Measurements from ENCODE around the gene FBXW11. TPM values are rescaled to one million over a fixed set of nuclear protein-coding genes. Genes with fewer than 3 reads are reported as not detected.
A peak's percentile ranks its signal among the peaks of the same experiment; 100 is the strongest.

The FBXW11 gene
- total and polyA plus RNA-seq, 2 of the 13 experiments (the other 11 are each of a cell fraction or from before 2014, with no cell fraction given) = 31.7 to 53.6 TPM

- ATAC-seq = peak; percentile 61
- Histone ChIP-seq H3K9ac (ENCODE audit: insufficient read depth, low read depth, low read length) (no peak overlapping the region), H4K20me1 (ENCODE audit: insufficient read depth, low read length) (peaks cover 15% of the 10 kb centered on the region; the same call in 1 of the 2 replicates), H3K27me3 (ENCODE audit: control insufficient read depth in 1 of 2, insufficient read depth in 2 of 2, low read length in 2 of 2) (no peaks in the 10 kb centered on the region), H3K79me2 (ENCODE audit: insufficient read depth, low read length) (peaks cover 66% of the 10 kb centered on the region), H3K27ac (ENCODE audit: extremely low read length, insufficient read depth, low read length) (no peak overlapping the region), H3K4me1 (ENCODE audit: insufficient read depth, low read length) (peaks cover 12% of the 10 kb centered on the region), H3K4me2 (ENCODE audit: low read depth, low read length) (no peak overlapping the region), H2AFZ (ENCODE audit: low read length) (no peak overlapping the region), H3K36me3 (replicated peaks in 1 of 2; ENCODE audit: control insufficient read depth in 1 of 2, insufficient read depth in 2 of 2, low read length in 2 of 2) (no peaks in the 10 kb centered on the region), H3K4me3 (replicated peaks in 1 of 3; ENCODE audit: insufficient read depth in 1 of 3, low read depth in 2 of 3, low read length in 3 of 3) (no peak overlapping the region), H3K9me3 (ENCODE audit: low read length) (peaks cover 9% of the 10 kb centered on the region; the same call in 1 of the 2 replicates)
- BruUV-seq (replicated peaks) = no TSS peak
- no peak for TF ChIP-seq SOX13 (IDR thresholded peaks at IDR 0.05)
- peak in 1 of 2 experiments; percentile 55; a peak in 1 of 4 replicates for TF ChIP-seq SOX13 (CRISPR knock-in tag; conservative IDR thresholded peaks at IDR 0.05 in 1 of 2, IDR thresholded peaks at IDR 0.05 in 1 of 2)
- no peak for TF ChIP-seq ZNF678 (CRISPR knock-in tag; IDR thresholded peaks at IDR 0.05)
- TF ChIP-seq ZNF614 (CRISPR knock-in tag; IDR thresholded peaks at IDR 0.05; ENCODE audit: borderline replicate concordance) = peak; percentile 95
- DNase-seq (ENCODE audit: low spot score) = peak; percentile 17
- FAIRE-seq = no peak
- WGBS (ENCODE audit: low lambda C conversion rate) = 63% methylated on average over 2 of the region's 2 CpGs
- CTCF ChIA-PET (ENCODE audit: low intra/inter-chr PET ratio, low total read pairs) = no interaction called here
- intact Hi-C loops (cut with micrococcal nuclease; ENCODE audit: unreplicated experiment) = no loop called here
- in situ Hi-C loops (cut with HindIII; ENCODE audit: extremely low pct_ligation_motif_present, low pct_unique_long_range_greater_than_20kb) = no loop called here
- POLR2A ChIA-PET = no interaction called here
These were observed 75.3 kb downstream of the FBXW11 start for GRCh38 chr5:171931163-171931562.

DNA sequence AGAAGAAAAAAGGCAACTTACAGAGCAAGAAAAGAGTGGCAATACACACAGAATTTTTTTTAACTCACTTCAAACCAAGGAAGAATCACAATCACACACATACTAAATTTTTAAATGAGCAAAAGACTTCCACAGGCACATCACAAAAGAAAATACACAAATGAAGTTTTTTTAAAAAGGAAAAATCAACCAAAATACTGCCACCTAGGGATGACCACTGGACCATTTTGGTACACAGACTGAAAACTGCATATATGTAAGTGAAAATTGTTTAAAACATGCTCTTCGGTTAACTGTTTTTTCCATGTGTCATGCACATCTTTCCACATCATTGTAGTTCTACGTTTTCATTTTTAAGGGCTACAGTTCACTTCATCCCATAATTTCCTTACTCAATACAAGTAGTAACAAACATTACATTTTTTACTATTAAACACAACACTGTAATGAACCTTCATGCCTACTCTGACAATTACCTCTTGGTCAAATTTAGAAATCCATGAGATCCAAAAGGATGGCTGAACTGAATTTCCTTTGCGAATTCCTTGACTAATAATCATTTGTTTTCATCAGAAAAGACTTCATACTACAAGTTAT, 79.0 kb downstream of the FBXW11 start:
- ATAC-seq = no peak
- WGBS (ENCODE audit: low lambda C conversion rate) = 86% methylated on average over 3 of the region's 3 CpGs
- H3K4me2 ChIP-seq (ENCODE audit: low read depth, low read length) = no peak overlapping the region
- TF ChIP-seq, protein P1, sequence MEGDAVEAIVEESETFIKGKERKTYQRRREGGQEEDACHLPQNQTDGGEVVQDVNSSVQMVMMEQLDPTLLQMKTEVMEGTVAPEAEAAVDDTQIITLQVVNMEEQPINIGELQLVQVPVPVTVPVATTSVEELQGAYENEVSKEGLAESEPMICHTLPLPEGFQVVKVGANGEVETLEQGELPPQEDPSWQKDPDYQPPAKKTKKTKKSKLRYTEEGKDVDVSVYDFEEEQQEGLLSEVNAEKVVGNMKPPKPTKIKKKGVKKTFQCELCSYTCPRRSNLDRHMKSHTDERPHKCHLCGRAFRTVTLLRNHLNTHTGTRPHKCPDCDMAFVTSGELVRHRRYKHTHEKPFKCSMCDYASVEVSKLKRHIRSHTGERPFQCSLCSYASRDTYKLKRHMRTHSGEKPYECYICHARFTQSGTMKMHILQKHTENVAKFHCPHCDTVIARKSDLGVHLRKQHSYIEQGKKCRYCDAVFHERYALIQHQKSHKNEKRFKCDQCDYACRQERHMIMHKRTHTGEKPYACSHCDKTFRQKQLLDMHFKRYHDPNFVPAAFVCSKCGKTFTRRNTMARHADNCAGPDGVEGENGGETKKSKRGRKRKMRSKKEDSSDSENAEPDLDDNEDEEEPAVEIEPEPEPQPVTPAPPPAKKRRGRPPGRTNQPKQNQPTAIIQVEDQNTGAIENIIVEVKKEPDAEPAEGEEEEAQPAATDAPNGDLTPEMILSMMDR (CRISPR knock-in tag; IDR thresholded peaks at IDR 0.05) = peak; percentile 21
- TF ChIP-seq ETV6 (CRISPR knock-in tag; conservative IDR thresholded peaks at IDR 0.05) = no peak
- TF ChIP-seq GABPA (IDR thresholded peaks at IDR 0.05; ENCODE audit: low read depth, low read length) = no peak
- no peak for TF ChIP-seq GABPA (CRISPR knock-in tag; IDR thresholded peaks at IDR 0.05; ENCODE audit: low read depth)
- TF ChIP-seq, protein P2, sequence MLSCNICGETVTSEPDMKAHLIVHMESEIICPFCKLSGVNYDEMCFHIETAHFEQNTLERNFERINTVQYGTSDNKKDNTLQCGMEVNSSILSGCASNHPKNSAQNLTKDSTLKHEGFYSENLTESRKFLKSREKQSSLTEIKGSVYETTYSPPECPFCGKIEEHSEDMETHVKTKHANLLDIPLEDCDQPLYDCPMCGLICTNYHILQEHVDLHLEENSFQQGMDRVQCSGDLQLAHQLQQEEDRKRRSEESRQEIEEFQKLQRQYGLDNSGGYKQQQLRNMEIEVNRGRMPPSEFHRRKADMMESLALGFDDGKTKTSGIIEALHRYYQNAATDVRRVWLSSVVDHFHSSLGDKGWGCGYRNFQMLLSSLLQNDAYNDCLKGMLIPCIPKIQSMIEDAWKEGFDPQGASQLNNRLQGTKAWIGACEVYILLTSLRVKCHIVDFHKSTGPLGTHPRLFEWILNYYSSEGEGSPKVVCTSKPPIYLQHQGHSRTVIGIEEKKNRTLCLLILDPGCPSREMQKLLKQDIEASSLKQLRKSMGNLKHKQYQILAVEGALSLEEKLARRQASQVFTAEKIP (CRISPR knock-in tag; IDR thresholded peaks at IDR 0.05; ENCODE audit: borderline replicate concordance) = no peak
- no peak for TF ChIP-seq FOXP4 (CRISPR knock-in tag; IDR thresholded peaks at IDR 0.05)
- TF ChIP-seq KDM4B (CRISPR knock-in tag; IDR thresholded peaks at IDR 0.05) = no peak
- FAIRE-seq = no peak
- DNase-seq (ENCODE audit: low spot score) = no peak
- H3K4me1 ChIP-seq (ENCODE audit: insufficient read depth, low read length) = peaks cover 12% of the 10 kb centered on the region
- H3K9ac ChIP-seq (ENCODE audit: insufficient read depth, low read depth, low read length) = no peak overlapping the region
- POLR2A ChIA-PET = no interaction called here
- BruUV-seq (replicated peaks) = no TSS peak
- in situ Hi-C loops (cut with HindIII; ENCODE audit: extremely low pct_ligation_motif_present, low pct_unique_long_range_greater_than_20kb) = no loop called here
- no peak overlapping the region for H2AFZ ChIP-seq (ENCODE audit: low read length)
- intact Hi-C loops (cut with micrococcal nuclease; ENCODE audit: unreplicated experiment) = no loop called here
- H3K27me3 ChIP-seq (ENCODE audit: control insufficient read depth in 1 of 2, insufficient read depth in 2 of 2, low read length in 2 of 2) = no peaks in the 10 kb centered on the region
- peaks cover 13% of the 10 kb centered on the region for H4K20me1 ChIP-seq (ENCODE audit: insufficient read depth, low read length)
- H3K27ac ChIP-seq (ENCODE audit: extremely low read length, insufficient read depth, low read length) = no peak overlapping the region
- H3K36me3 ChIP-seq (replicated peaks in 1 of 2; ENCODE audit: control insufficient read depth in 1 of 2, insufficient read depth in 2 of 2, low read length in 2 of 2) = no peaks in the 10 kb centered on the region
- no peak overlapping the region for H3K4me3 ChIP-seq (replicated peaks in 1 of 3; ENCODE audit: insufficient read depth in 1 of 3, low read depth in 2 of 3, low read length in 3 of 3)
- H3K9me3 ChIP-seq (ENCODE audit: low read length) = no peaks in the 10 kb centered on the region
- peaks cover 52% of the 10 kb centered on the region for H3K79me2 ChIP-seq (ENCODE audit: insufficient read depth, low read length)
- CTCF ChIA-PET (ENCODE audit: low intra/inter-chr PET ratio, low total read pairs) = no interaction called here

Measured in HepG2 (cell line).